DND-41 (cell line): ENCODE measurements around the gene NEDD1.

ENCODE experiments used
- ATAC-seq: fragments of 200-7000 bp; cut with Tn5 transposase; 3 replicates; pipeline ENCODE4 v1.9.1; 2021; ENCODE audit warnings: low read depth; ENCODE audit not compliant: insufficient read depth
- DNase-seq: peaks from one replicate; pipeline ENCODE4 v3.0.0-alpha.2; 2020
- H2AFZ ChIP-seq: 2 replicates; pipeline ENCODE4 v1.6.0; 2012; ENCODE audit warnings: low read depth, low read length
- H3K27ac ChIP-seq: 2 replicates; pipeline ENCODE4 v1.5.1; 2012; ENCODE audit warnings: low read length, inconsistent platforms
- H3K27me3 ChIP-seq: fragments of 200-600 bp; sonication (generic); 2 replicates; pipeline ENCODE4 v1.6.0; 2012; ENCODE audit warnings: low read length, mild to moderate bottlenecking, inconsistent platforms; ENCODE audit not compliant: insufficient read depth, poor library complexity
- H3K36me3 ChIP-seq: 2 replicates; pipeline ENCODE4 v1.5.1; 2012; ENCODE audit warnings: low read length, inconsistent platforms; ENCODE audit not compliant: insufficient read depth
- H3K4me1 ChIP-seq: 2 replicates; pipeline ENCODE4 v1.5.1; 2012; ENCODE audit warnings: mild to moderate bottlenecking, low read length; ENCODE audit not compliant: insufficient read depth
- H3K4me2 ChIP-seq: 2 replicates; pipeline ENCODE4 v1.6.0; 2012; ENCODE audit warnings: mild to moderate bottlenecking, moderate library complexity, low read length, inconsistent platforms; ENCODE audit not compliant: insufficient read depth
- H3K4me3 ChIP-seq, 2 experiments: fragments of 200-600 bp in 1 of 2; shearing (Covaris generic) in 1 of 2; 2 replicates each; pipeline ENCODE4 v1.5.1; 2012 to 2016; ENCODE audit warnings: inconsistent platforms in 2 of 2, low read length in 2 of 2, mild to moderate bottlenecking in 2 of 2, low read depth in 1 of 2, moderate library complexity in 1 of 2
- H3K79me2 ChIP-seq: 2 replicates; pipeline ENCODE4 v1.6.0; 2012; ENCODE audit warnings: low read length, inconsistent platforms; ENCODE audit not compliant: insufficient read depth
- H3K9ac ChIP-seq: 2 replicates; pipeline ENCODE4 v1.6.0; 2012; ENCODE audit warnings: low read depth, mild to moderate bottlenecking, inconsistent platforms, low read length, moderate library complexity
- H3K9me3 ChIP-seq: 2 replicates; pipeline ENCODE4 v1.5.1; 2012; ENCODE audit warnings: low read length, moderate library complexity, mild to moderate bottlenecking, inconsistent platforms; ENCODE audit not compliant: insufficient read depth, severe bottlenecking
- H4K20me1 ChIP-seq: 2 replicates; pipeline ENCODE4 v1.6.0; 2012; ENCODE audit warnings: low read length; ENCODE audit not compliant: insufficient read depth
- CTCF ChIP-seq: IDR thresholded peaks from 2 replicates; pipeline ENCODE4 v1.5.1; 2012; ENCODE audit warnings: borderline replicate concordance, low read length, moderate library complexity, mild to moderate bottlenecking; ENCODE audit not compliant: poor library complexity, severe bottlenecking; ENCODE audit errors: extremely low read depth
- EZH2 ChIP-seq: IDR thresholded peaks from 3 replicates; pipeline ENCODE4 v1.6.1; 2012; ENCODE audit warnings: borderline replicate concordance, low read depth, mild to moderate bottlenecking, moderate library complexity, low read length, inconsistent platforms; ENCODE audit not compliant: severe bottlenecking

The NEDD1 gene

GRCh38 chr12:96870946-96871345, 36.1 kb upstream of the NEDD1 start:
- TF ChIP-seq CTCF (no peak), EZH2 (no peak)
- Histone ChIP-seq H3K9ac (no peak overlapping the region), H3K4me1 (no peaks in the 10 kb centered on the region), H3K36me3 (no peaks in the 10 kb centered on the region), H2AFZ (no peak overlapping the region), H3K27ac (no peak overlapping the region), H4K20me1 (no peaks in the 10 kb centered on the region), H3K27me3 (no peaks in the 10 kb centered on the region), H3K9me3 (peaks cover 4% of the 10 kb centered on the region), H3K79me2 (no peaks in the 10 kb centered on the region), H3K4me2 (no peak overlapping the region), H3K4me3 (no peak overlapping the region)
- no peak for DNase-seq
- ATAC-seq, result no peak

GRCh38 chr12:96872961-96873360, 34.1 kb upstream of the NEDD1 start:
- Histone ChIP-seq H3K9me3 (peaks cover 4% of the 10 kb centered on the region), H3K4me2 (no peak overlapping the region), H3K27me3 (no peaks in the 10 kb centered on the region), H3K4me3 (no peak overlapping the region), H3K4me1 (no peaks in the 10 kb centered on the region), H3K27ac (no peak overlapping the region), H3K79me2 (no peaks in the 10 kb centered on the region), H2AFZ (no peak overlapping the region), H3K36me3 (no peaks in the 10 kb centered on the region), H3K9ac (no peak overlapping the region), H4K20me1 (no peaks in the 10 kb centered on the region)
- TF ChIP-seq CTCF (no peak), EZH2 (no peak)
- DNase-seq (no peak), ATAC-seq (no peak)

DNA sequence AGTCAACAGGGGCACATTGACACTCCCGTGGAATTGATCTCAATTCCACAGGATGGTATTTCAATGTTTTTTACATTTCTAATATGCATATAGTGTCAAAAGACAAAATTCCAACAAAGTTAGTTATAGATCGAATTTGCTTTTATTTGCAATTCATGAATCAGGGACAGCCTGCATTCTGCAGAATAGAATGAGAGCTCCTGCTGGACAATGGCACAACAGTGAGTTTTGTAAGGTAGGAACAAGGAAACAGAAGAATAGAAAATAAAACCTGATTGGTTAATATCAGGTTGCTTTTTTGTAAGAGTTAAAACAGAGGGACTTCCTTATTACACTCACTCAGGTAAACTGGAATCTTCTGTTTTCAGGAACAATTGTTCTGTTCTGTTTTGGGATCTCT, 32.8 kb upstream of the NEDD1 start:
- TF ChIP-seq CTCF, result no peak
- TF ChIP-seq EZH2, result no peak
- Histone ChIP-seq H2AFZ (no peak overlapping the region), H3K9me3 (peaks cover 4% of the 10 kb centered on the region), H3K79me2 (no peaks in the 10 kb centered on the region), H3K9ac (no peak overlapping the region), H3K27ac (no peak overlapping the region), H3K27me3 (no peaks in the 10 kb centered on the region), H3K4me2 (no peak overlapping the region), H3K4me3 (no peak overlapping the region), H3K36me3 (no peaks in the 10 kb centered on the region), H4K20me1 (no peaks in the 10 kb centered on the region), H3K4me1 (no peaks in the 10 kb centered on the region)
- no peak for DNase-seq
- no peak for ATAC-seq

GRCh38 chr12:96876966-96877365, 30.1 kb upstream of the NEDD1 start:
- TF ChIP-seq EZH2, result no peak
- no peak for TF ChIP-seq CTCF

More at GRCh38 chr12:96876966-96877365, 30.1 kb upstream of the NEDD1 start:
- Histone ChIP-seq H3K27ac (no peak overlapping the region), H3K27me3 (no peaks in the 10 kb centered on the region), H3K4me1 (no peaks in the 10 kb centered on the region), H3K79me2 (no peaks in the 10 kb centered on the region), H3K4me3 (no peak overlapping the region), H3K9ac (no peak overlapping the region), H3K36me3 (no peaks in the 10 kb centered on the region), H3K4me2 (no peak overlapping the region), H4K20me1 (no peaks in the 10 kb centered on the region), H3K9me3 (peaks cover 4% of the 10 kb centered on the region), H2AFZ (no peak overlapping the region)
- DNase-seq (no peak), ATAC-seq (no peak)
